Measurements from ENCODE around the gene ETV2.
A peak's percentile ranks its signal among the peaks of the same experiment; 100 is the strongest.

The ETV2 gene

GRCh38 chr19:35623327-35624010, 18.1 kb upstream of the ETV2 start:
- H2BK120ac ChIP-seq (ENCODE audit: low read depth, low read length), result no peak overlapping the region
- DNase-seq, result no peak
- H3K27ac ChIP-seq (ENCODE audit: low read length, poor library complexity, severe bottlenecking), result no peak overlapping the region
- no peak overlapping the region for H3K14ac ChIP-seq (ENCODE audit: low read length in 2 of 2)
- no peak overlapping the region for H4K91ac ChIP-seq (ENCODE audit: low read length)
- 97% methylated on average over 2 of the region's 6 CpGs for WGBS
- no peak overlapping the region for H2AFZ ChIP-seq (ENCODE audit: low read depth, low read length)
- H3K9ac ChIP-seq (ENCODE audit: low read length), result no peak overlapping the region
- H2BK15ac ChIP-seq (ENCODE audit: low read depth, poor library complexity, severe bottlenecking), result no peak overlapping the region
- no peak overlapping the region for H2BK5ac ChIP-seq (ENCODE audit: low read depth, low read length, poor library complexity, severe bottlenecking)
- no peak overlapping the region for H2BK12ac ChIP-seq (ENCODE audit: low read length in 2 of 2)
- no peak overlapping the region for H3K4ac ChIP-seq (ENCODE audit: low read depth in 1 of 2, low read length in 2 of 2)
- no peaks in the 10 kb centered on the region for H3K27me3 ChIP-seq (ENCODE audit: control insufficient read depth in 1 of 2, insufficient read depth in 1 of 2, low read length in 2 of 2)
- H3K36me3 ChIP-seq (ENCODE audit: control insufficient read depth in 1 of 2, insufficient read depth in 2 of 2, low read depth in 1 of 2, low read length in 2 of 2), result peaks cover 7 to 20% of the 10 kb centered on the region in 2 experiments
- no peak overlapping the region for H3K4me2 ChIP-seq (ENCODE audit: low read length, poor library complexity, severe bottlenecking)
- H3K4me1 ChIP-seq (ENCODE audit: control insufficient read depth, insufficient read depth, low read depth, low read length), result no peaks in the 10 kb centered on the region
- H3K4me3 ChIP-seq (ENCODE audit: insufficient read depth in 1 of 2, low read depth in 1 of 2, low read length in 2 of 2), result no peak overlapping the region
- H3K79me1 ChIP-seq (replicated peaks; ENCODE audit: low read length, poor library complexity, severe bottlenecking), result peaks cover 2% of the 10 kb centered on the region
- no peak overlapping the region for H2AK5ac ChIP-seq (ENCODE audit: low read length, severe bottlenecking)
- H3K23ac ChIP-seq (ENCODE audit: low read length in 2 of 2), result no peak overlapping the region
- H4K8ac ChIP-seq (ENCODE audit: low read length), result no peak overlapping the region
- H3K9me3 ChIP-seq (ENCODE audit: control insufficient read depth, low read length), result no peaks in the 10 kb centered on the region
- no peak overlapping the region for H3K18ac ChIP-seq (ENCODE audit: low read depth in 1 of 2, low read length in 2 of 2)

GRCh38 chr19:35628264-35628564, 13.3 kb upstream of the ETV2 start:
- H3K36me3 ChIP-seq (ENCODE audit: control insufficient read depth in 1 of 2, insufficient read depth in 2 of 2, low read depth in 1 of 2, low read length in 2 of 2), result peaks cover 24 to 31% of the 10 kb centered on the region in 2 experiments
- H3K9ac ChIP-seq (ENCODE audit: low read length), result peak overlapping the region; percentile 100
- peak overlapping the region; percentile 55 for H2AK5ac ChIP-seq (ENCODE audit: low read length, severe bottlenecking)
- H2BK12ac ChIP-seq (ENCODE audit: low read length in 2 of 2), result no peak overlapping the region
- peak overlapping the region; percentile 92 for H4K8ac ChIP-seq (ENCODE audit: low read length)
- H3K4me3 ChIP-seq (ENCODE audit: insufficient read depth in 1 of 2, low read depth in 1 of 2, low read length in 2 of 2), result peak overlapping the region; percentile 66 to 99
- H3K27me3 ChIP-seq (ENCODE audit: control insufficient read depth in 1 of 2, insufficient read depth in 1 of 2, low read length in 2 of 2), result no peaks in the 10 kb centered on the region
- H3K4me2 ChIP-seq (ENCODE audit: low read length, poor library complexity, severe bottlenecking), result peak overlapping the region; percentile 93
- H3K4ac ChIP-seq (ENCODE audit: low read depth in 1 of 2, low read length in 2 of 2), result peak overlapping the region; percentile 67 to 85
- H3K27ac ChIP-seq (ENCODE audit: low read length, poor library complexity, severe bottlenecking), result peak overlapping the region; percentile 79
- no peak overlapping the region for H3K23ac ChIP-seq (ENCODE audit: low read length in 2 of 2)
- no peak for DNase-seq
- peaks cover 7% of the 10 kb centered on the region for H3K4me1 ChIP-seq (ENCODE audit: control insufficient read depth, insufficient read depth, low read depth, low read length)
- H3K79me1 ChIP-seq (replicated peaks; ENCODE audit: low read length, poor library complexity, severe bottlenecking), result peaks cover 31% of the 10 kb centered on the region
- peak overlapping the region; percentile 44 for H4K91ac ChIP-seq (ENCODE audit: low read length)
- H2AFZ ChIP-seq (ENCODE audit: low read depth, low read length), result peak overlapping the region; percentile 69
- peak overlapping the region in 1 of 2 experiments; percentile 20 for H3K14ac ChIP-seq (ENCODE audit: low read length in 2 of 2)
- H2BK120ac ChIP-seq (ENCODE audit: low read depth, low read length), result no peak overlapping the region
- no peaks in the 10 kb centered on the region for H3K9me3 ChIP-seq (ENCODE audit: control insufficient read depth, low read length)
- H3K18ac ChIP-seq (ENCODE audit: low read depth in 1 of 2, low read length in 2 of 2), result peak overlapping the region; percentile 47 to 71
- 27% methylated on average over 8 of the region's 9 CpGs for WGBS
- H2BK15ac ChIP-seq (ENCODE audit: low read depth, poor library complexity, severe bottlenecking), result no peak overlapping the region
- peak overlapping the region; percentile 24 for H2BK5ac ChIP-seq (ENCODE audit: low read depth, low read length, poor library complexity, severe bottlenecking)

GRCh38 chr19:35628565-35629331, 12.8 kb upstream of the ETV2 start, which contains the start of gene RBM42:
Gene RBM42 (plus strand): TSS chr19:35629036. CDS start chr19:35629154, 118 bp downstream.
- Histone ChIP-seq H2BK15ac (ENCODE audit: low read depth, poor library complexity, severe bottlenecking) (peak within 1 kb of the TSS; percentile 53), H3K23ac (ENCODE audit: low read length in 2 of 2) (no peak within 1 kb of the TSS), H3K27me3 (ENCODE audit: control insufficient read depth in 1 of 2, insufficient read depth in 1 of 2, low read length in 2 of 2) (no peaks in the 10 kb centered on the region), H3K4me2 (ENCODE audit: low read length, poor library complexity, severe bottlenecking) (peak within 1 kb of the TSS; percentile 93), H2BK5ac (ENCODE audit: low read depth, low read length, poor library complexity, severe bottlenecking) (peak within 1 kb of the TSS; percentile 24), H3K79me1 (replicated peaks; ENCODE audit: low read length, poor library complexity, severe bottlenecking) (peaks cover 36% of the 10 kb centered on the region), H3K27ac (ENCODE audit: low read length, poor library complexity, severe bottlenecking) (peak within 1 kb of the TSS; percentile 79), H3K9ac (ENCODE audit: low read length) (peak within 1 kb of the TSS; percentile 100), H3K4ac (ENCODE audit: low read depth in 1 of 2, low read length in 2 of 2) (peak within 1 kb of the TSS; percentile 67 to 85), H3K36me3 (ENCODE audit: control insufficient read depth in 1 of 2, insufficient read depth in 2 of 2, low read depth in 1 of 2, low read length in 2 of 2) (peaks cover 30 to 35% of the 10 kb centered on the region in 2 experiments), H4K91ac (ENCODE audit: low read length) (peak within 1 kb of the TSS; percentile 44), H3K4me1 (ENCODE audit: control insufficient read depth, insufficient read depth, low read depth, low read length) (peaks cover 7% of the 10 kb centered on the region), H3K18ac (ENCODE audit: low read depth in 1 of 2, low read length in 2 of 2) (peak within 1 kb of the TSS; percentile 57 to 71), H4K8ac (ENCODE audit: low read length) (peak within 1 kb of the TSS; percentile 92), H2BK120ac (ENCODE audit: low read depth, low read length) (no peak within 1 kb of the TSS), H3K9me3 (ENCODE audit: control insufficient read depth, low read length) (no peaks in the 10 kb centered on the region), H2BK12ac (ENCODE audit: low read length in 2 of 2) (no peak within 1 kb of the TSS), H3K4me3 (ENCODE audit: insufficient read depth in 1 of 2, low read depth in 1 of 2, low read length in 2 of 2) (peak within 1 kb of the TSS; percentile 95 to 99), H2AFZ (ENCODE audit: low read depth, low read length) (peak within 1 kb of the TSS; percentile 69), H3K14ac (ENCODE audit: low read length in 2 of 2) (peak within 1 kb of the TSS in 1 of 2 experiments; percentile 20), H2AK5ac (ENCODE audit: low read length, severe bottlenecking) (peak within 1 kb of the TSS; percentile 55)
- peak; percentile 99 for DNase-seq
- under 1% methylated on average over 56 of the region's 56 CpGs for WGBS

GRCh38 chr19:35629332-35629633, 12.3 kb upstream of the ETV2 start:
- Histone ChIP-seq H3K27ac (ENCODE audit: low read length, poor library complexity, severe bottlenecking) (no peak overlapping the region), H3K36me3 (ENCODE audit: control insufficient read depth in 1 of 2, insufficient read depth in 2 of 2, low read depth in 1 of 2, low read length in 2 of 2) (peaks cover 35 to 40% of the 10 kb centered on the region in 2 experiments), H3K79me1 (replicated peaks; ENCODE audit: low read length, poor library complexity, severe bottlenecking) (peaks cover 41% of the 10 kb centered on the region), H4K8ac (ENCODE audit: low read length) (peak overlapping the region; percentile 55), H3K9me3 (ENCODE audit: control insufficient read depth, low read length) (no peaks in the 10 kb centered on the region), H2AFZ (ENCODE audit: low read depth, low read length) (no peak overlapping the region), H4K91ac (ENCODE audit: low read length) (peak overlapping the region; percentile 44), H3K4me1 (ENCODE audit: control insufficient read depth, insufficient read depth, low read depth, low read length) (peaks cover 8% of the 10 kb centered on the region), H2BK5ac (ENCODE audit: low read depth, low read length, poor library complexity, severe bottlenecking) (no peak overlapping the region), H2BK15ac (ENCODE audit: low read depth, poor library complexity, severe bottlenecking) (no peak overlapping the region), H3K4ac (ENCODE audit: low read depth in 1 of 2, low read length in 2 of 2) (peak overlapping the region in 1 of 2 experiments; percentile 29), H2BK12ac (ENCODE audit: low read length in 2 of 2) (no peak overlapping the region), H3K4me3 (ENCODE audit: insufficient read depth in 1 of 2, low read depth in 1 of 2, low read length in 2 of 2) (peak overlapping the region; percentile 95 to 99), H2BK120ac (ENCODE audit: low read depth, low read length) (no peak overlapping the region), H3K27me3 (ENCODE audit: control insufficient read depth in 1 of 2, insufficient read depth in 1 of 2, low read length in 2 of 2) (no peaks in the 10 kb centered on the region), H2AK5ac (ENCODE audit: low read length, severe bottlenecking) (no peak overlapping the region), H3K23ac (ENCODE audit: low read length in 2 of 2) (no peak overlapping the region), H3K4me2 (ENCODE audit: low read length, poor library complexity, severe bottlenecking) (peak overlapping the region; percentile 80), H3K9ac (ENCODE audit: low read length) (peak overlapping the region; percentile 100), H3K14ac (ENCODE audit: low read length in 2 of 2) (no peak overlapping the region), H3K18ac (ENCODE audit: low read depth in 1 of 2, low read length in 2 of 2) (peak overlapping the region in 1 of 2 experiments; percentile 57)
- 14% methylated on average over 15 of the region's 15 CpGs for WGBS
- no peak for DNase-seq
